ENCODE measurements around the gene FOXJ3. TPM values are rescaled to one million over a fixed set of nuclear protein-coding genes. Genes with fewer than 3 reads are reported as not detected.
A peak's percentile ranks its signal among the peaks of the same experiment; 100 is the strongest.

FOXJ3 gene
- total and polyA plus RNA-seq, 7 donors = 14.4 to 53.8 (median 39.9) TPM

DNA sequence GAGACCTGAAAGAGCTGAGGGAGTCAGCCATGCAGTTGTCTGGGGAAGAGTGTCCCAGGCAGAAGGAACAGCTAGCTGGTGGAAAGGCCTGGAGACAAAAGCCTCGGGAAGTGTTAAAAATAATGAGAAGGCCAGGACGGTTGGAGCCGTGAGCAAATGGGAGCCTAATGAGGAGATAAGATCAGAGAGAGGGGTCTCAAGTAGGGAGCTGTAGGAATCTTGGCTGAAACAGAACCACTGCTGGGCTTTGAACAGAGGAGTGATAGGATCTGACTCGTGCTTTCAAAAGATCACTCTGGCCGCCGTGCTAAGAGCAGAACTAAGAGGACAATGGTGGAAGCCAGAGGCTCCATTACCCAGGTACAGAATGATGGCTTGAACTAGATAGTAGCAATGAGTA is 1.9 kb upstream of the FOXJ3 start:
- no peaks in the 10 kb centered on the region for H3K9me3 ChIP-seq
- no peak overlapping the region for H3K4me3 ChIP-seq
- WGBS, 2 donors = 85 to 92% methylated on average over 6 of the region's 6 CpGs
- DNase-seq = no peak
- no peaks in the 10 kb centered on the region for H3K27me3 ChIP-seq
- TF ChIP-seq POLR2A (IDR thresholded peaks at IDR 0.05) (no peak), CTCF (IDR thresholded peaks at IDR 0.05) (no peak), POLR2AphosphoS5 (IDR thresholded peaks at IDR 0.05) (no peak), EP300 (IDR thresholded peaks at IDR 0.05) (no peak)
- H3K27ac ChIP-seq = no peak overlapping the region
- intact Hi-C loops (cut with DNase I) = loop anchor here (2.0 to 10.0 kb wide), 5 partner anchors 45 to 428 kb away; partner anchors contain the start of genes C1orf50, P3H1, PPIH and RIMKLA
- H3K36me3 ChIP-seq = no peaks in the 10 kb centered on the region
- H3K4me1 ChIP-seq = peaks cover 0 to 30% (median 28%) of the 10 kb centered on the region in 4 donors

DNA sequence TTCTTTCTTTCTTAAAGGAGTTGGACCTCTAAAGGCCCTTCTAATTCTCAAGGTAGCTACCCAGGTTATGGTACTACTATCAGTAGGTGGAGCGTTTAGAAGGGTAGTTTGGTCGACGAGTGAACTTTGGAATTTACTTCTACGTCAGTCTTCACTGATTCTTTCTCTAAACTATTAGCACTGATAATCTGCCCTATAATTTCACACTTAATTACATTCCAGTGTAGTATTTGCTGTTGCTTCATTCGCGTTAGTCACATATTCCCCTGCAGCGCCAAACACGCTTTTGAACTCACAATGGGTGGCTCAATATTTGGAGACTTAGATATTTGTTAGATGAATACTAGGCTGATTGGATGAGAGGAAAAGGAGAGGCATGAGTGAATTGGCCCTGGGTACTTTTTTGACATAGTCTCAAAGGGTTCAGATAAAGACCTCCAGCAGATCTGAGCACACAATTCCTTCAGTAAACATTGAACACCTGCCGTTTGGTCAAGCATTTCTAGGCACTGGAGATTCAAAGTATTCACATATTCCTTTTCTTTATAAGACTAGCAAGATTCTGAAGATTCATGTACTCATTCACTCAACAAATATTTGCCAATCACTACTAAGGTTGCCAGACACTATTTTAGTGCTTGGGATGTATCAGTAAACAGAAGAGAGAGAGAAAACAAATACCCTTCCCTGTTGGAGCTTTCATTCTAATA is 929 bp upstream of the FOXJ3 start:
- H3K4me3 ChIP-seq = peak overlapping the region; percentile 80 to 97 (median 89)
- H3K27me3 ChIP-seq = no peaks in the 10 kb centered on the region
- H3K4me1 ChIP-seq = peaks cover 0 to 35% (median 30%) of the 10 kb centered on the region in 4 donors
- no peaks in the 10 kb centered on the region for H3K9me3 ChIP-seq
- TF ChIP-seq POLR2A (IDR thresholded peaks at IDR 0.05) = no peak
- no peak for TF ChIP-seq EP300 (IDR thresholded peaks at IDR 0.05)
- TF ChIP-seq CTCF (IDR thresholded peaks at IDR 0.05) = no peak
- peak in 2 of 4 donors; percentile 9 to 18 for TF ChIP-seq POLR2AphosphoS5 (IDR thresholded peaks at IDR 0.05)
- H3K27ac ChIP-seq = peak overlapping the region; percentile 92 to 97 (median 96)
- intact Hi-C loops (cut with DNase I) = loop anchor here (1.0 to 10.0 kb wide), 7 partner anchors 46 to 429 kb away; partner anchors contain the start of genes C1orf50, P3H1, PPCS and PPIH
- WGBS, 2 donors = 5 to 7% methylated on average over 9 of the region's 9 CpGs
- no peaks in the 10 kb centered on the region for H3K36me3 ChIP-seq
- no peak for DNase-seq

DNA sequence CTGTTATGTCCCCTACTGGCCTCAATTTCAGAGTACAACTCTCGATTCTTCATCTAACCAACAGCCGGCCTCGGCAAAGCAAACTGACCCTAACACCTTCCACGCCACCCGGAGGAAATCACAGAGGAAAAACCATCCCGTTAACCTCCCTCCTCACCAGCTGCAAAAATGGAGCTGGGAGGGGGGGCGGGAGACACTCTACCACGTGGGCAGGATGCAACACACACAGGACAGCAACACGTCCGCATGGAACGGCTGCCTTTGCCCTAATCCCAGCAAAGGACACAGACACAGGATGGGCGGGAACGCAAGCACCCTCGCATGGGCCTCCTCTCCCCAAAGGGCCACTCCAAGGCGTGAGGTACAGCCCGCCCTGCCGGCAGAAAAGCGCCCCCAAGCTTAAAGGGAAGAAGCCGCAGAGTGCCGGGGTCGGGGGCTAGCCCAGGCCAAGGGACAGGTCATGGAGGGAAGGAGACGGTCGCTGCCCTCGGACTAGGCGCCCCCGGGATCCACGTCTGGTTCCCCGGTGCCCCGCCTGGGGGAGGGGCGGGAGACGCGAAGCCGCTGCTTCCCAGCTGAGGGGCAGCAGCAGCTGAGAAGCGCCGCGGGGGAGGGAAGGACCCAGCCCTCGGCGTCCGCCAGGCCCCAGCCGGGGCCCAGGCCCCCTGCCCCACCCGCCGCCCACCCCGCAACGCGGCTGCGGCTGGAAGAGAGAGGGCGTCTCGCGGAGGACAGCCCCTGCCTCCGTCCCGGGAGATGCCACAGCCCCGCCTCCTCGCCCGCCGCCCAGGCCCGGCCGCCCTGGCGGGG is 590 bp downstream of the FOXJ3 start:
- WGBS, 2 donors = 0 to 1% methylated on average over 58 of the region's 58 CpGs
- DNase-seq = peak; percentile 78
- no peaks in the 10 kb centered on the region for H3K27me3 ChIP-seq
- intact Hi-C loops (cut with DNase I) = loop anchor here (1.0 to 10.0 kb wide), 7 partner anchors 48 to 430 kb away; partner anchors contain the start of genes C1orf50, P3H1, PPCS and PPIH
- H3K4me3 ChIP-seq = peak overlapping the region; percentile 80 to 97 (median 89)
- H3K36me3 ChIP-seq = no peaks in the 10 kb centered on the region
- H3K9me3 ChIP-seq = no peaks in the 10 kb centered on the region
- peaks cover 0 to 40% (median 33%) of the 10 kb centered on the region in 4 donors for H3K4me1 ChIP-seq
- peak overlapping the region; percentile 92 to 97 (median 96) for H3K27ac ChIP-seq
- TF ChIP-seq EP300 (IDR thresholded peaks at IDR 0.05) (no peak), POLR2A (IDR thresholded peaks at IDR 0.05) (no peak), POLR2AphosphoS5 (IDR thresholded peaks at IDR 0.05) (peak in 1 of 4 donors; percentile 11)

- peaks cover 0 to 40% (median 33%) of the 10 kb centered on the region in 4 donors for H3K4me1 ChIP-seq
- H3K27ac ChIP-seq = peak overlapping the region; percentile 92 to 97 (median 96)
- no peak for DNase-seq
- H3K27me3 ChIP-seq = no peaks in the 10 kb centered on the region
- intact Hi-C loops (cut with DNase I) = loop anchor here (2.0 to 10.0 kb wide), 5 partner anchors 161 to 431 kb away; partner anchors contain the start of genes C1orf50, P3H1, PPIH and YBX1
- no peaks in the 10 kb centered on the region for H3K36me3 ChIP-seq
- TF ChIP-seq POLR2A (IDR thresholded peaks at IDR 0.05) = no peak
- no peak for TF ChIP-seq CTCF (IDR thresholded peaks at IDR 0.05)
- TF ChIP-seq POLR2AphosphoS5 (IDR thresholded peaks at IDR 0.05) = no peak
- TF ChIP-seq EP300 (IDR thresholded peaks at IDR 0.05) = no peak
- H3K4me3 ChIP-seq = peak overlapping the region; percentile 80 to 97 (median 89)
- no peaks in the 10 kb centered on the region for H3K9me3 ChIP-seq
- 3 to 6% methylated on average over 6 of the region's 6 CpGs for WGBS, 2 donors
Measured at GRCh38 chr1:42333662-42334239, 1.3 kb downstream of the FOXJ3 start.

Measured in sigmoid colon (tissue), 7 donors.